CD4-positive, alpha-beta T cell (primary cell): ENCODE measurements around the gene NR2F1-AS1. TPM values are rescaled to one million over a fixed set of nuclear protein-coding genes. Genes with fewer than 3 reads are reported as not detected.

Experiments used
- ATAC-seq: fragments of 200-7000 bp; cut with Tn5 transposase; one replicate; pipeline ENCODE4 v1.10.0; 2022; ENCODE audit warnings: mild to moderate bottlenecking; ENCODE audit not compliant: poor library complexity
- CTCF ChIA-PET: fragments of 350-600 bp; sonication (Branson Sonifier 250); formaldehyde crosslinking; loops from one replicate; lab custom pipeline; 2021; ENCODE audit warnings: antibody characterized with exemption, inconsistent platforms; lab: Charles Lee
- POLR2A ChIA-PET: fragments of 350-600 bp; sonication (Branson Sonifier 250); formaldehyde crosslinking; loops from one replicate; lab custom pipeline; 2021; ENCODE audit warnings: antibody characterized with exemption, inconsistent platforms; lab: Charles Lee
- DNase-seq, 14 experiments: peaks; one replicate each; pipeline ENCODE4 v3.0.0-alpha.2; 2013 to 2020; ENCODE audit warnings: mixed read lengths in 2 of 14
- H3K27ac ChIP-seq, 2 donors: one replicate each; pipeline versions ENCODE4 v1.5.1 to v1.7.0; 2013; ENCODE audit warnings: low read length in 2 of 2, low read depth in 1 of 2, mild to moderate bottlenecking in 1 of 2
- H3K27me3 ChIP-seq, 2 experiments: 1 replicate in 1 of 2; 2 replicates in 1 of 2; pipeline versions ENCODE4 v1.6.1 to v1.7.0; 2013; ENCODE audit warnings: low read length in 2 of 2, control low read depth in 1 of 2, mild to moderate bottlenecking in 1 of 2, moderate library complexity in 1 of 2; ENCODE audit not compliant: insufficient read depth in 2 of 2, control insufficient read depth in 1 of 2
- H3K36me3 ChIP-seq: one replicate; pipeline ENCODE4 v1.6.1; 2013; ENCODE audit warnings: low read length, control low read depth; ENCODE audit not compliant: insufficient read depth
- H3K4me1 ChIP-seq: one replicate; pipeline ENCODE4 v1.6.1; 2013; ENCODE audit warnings: low read length, control low read depth; ENCODE audit not compliant: insufficient read depth
- H3K4me3 ChIP-seq: one replicate; pipeline ENCODE4 v1.5.1; 2013; ENCODE audit warnings: mild to moderate bottlenecking, low read length, moderate library complexity
- H3K9me3 ChIP-seq, 2 experiments: 1 replicate in 1 of 2; 2 replicates in 1 of 2; pipeline versions ENCODE4 v1.6.1 to v1.7.0; 2013; ENCODE audit warnings: low read length in 2 of 2, mild to moderate bottlenecking in 2 of 2, control low read depth in 1 of 2, moderate library complexity in 1 of 2; ENCODE audit not compliant: control insufficient read depth in 1 of 2, insufficient read depth in 1 of 2
- H3K27ac Mint-ChIP-seq: one replicate; pipeline ENCODE4 v1.8.0; 2020; ENCODE audit warnings: mixed read lengths
- H3K27me3 Mint-ChIP-seq: one replicate; pipeline ENCODE4 v1.8.0; 2021; ENCODE audit warnings: mixed read lengths
- H3K36me3 Mint-ChIP-seq: one replicate; pipeline ENCODE4 v1.8.0; 2021; ENCODE audit warnings: low read depth, mixed read lengths
- H3K4me1 Mint-ChIP-seq: one replicate; pipeline ENCODE4 v1.8.0; 2021; ENCODE audit warnings: low read depth, mixed read lengths
- H3K4me3 Mint-ChIP-seq: one replicate; pipeline ENCODE4 v1.8.0; 2020; ENCODE audit warnings: mild to moderate bottlenecking, mixed read lengths
- H3K9me3 Mint-ChIP-seq: one replicate; pipeline ENCODE4 v1.8.0; 2020; ENCODE audit warnings: mixed read lengths
- CTCF ChIP-seq: fragments of 200-600 bp; IDR thresholded peaks from one replicate; pipeline ENCODE4 v1.8.0; 2022; ENCODE audit warnings: antibody characterized with exemption, mild to moderate bottlenecking
- intact Hi-C, 2 experiments: fragments of 100-400 bp; cut with DNase I in 1 of 2; cut with micrococcal nuclease in 1 of 2; formaldehyde crosslinking; loops; one replicate each; pipeline versions ENCODE4 v1.15.1 to v1.9.0; 2023 to 2025; cut with DNase I, micrococcal nuclease
- total RNA-seq, 174 experiments: library from RNA in 2 of 174; stranded (reverse) in 2 of 174; gene quantifications; one replicate each; pipeline ENCODE4 v1.2.3 and lab custom pipeline; 2021 to 2026

The NR2F1-AS1 gene
- total RNA-seq, 2 experiments from 2014 or later, result not detected

DNA sequence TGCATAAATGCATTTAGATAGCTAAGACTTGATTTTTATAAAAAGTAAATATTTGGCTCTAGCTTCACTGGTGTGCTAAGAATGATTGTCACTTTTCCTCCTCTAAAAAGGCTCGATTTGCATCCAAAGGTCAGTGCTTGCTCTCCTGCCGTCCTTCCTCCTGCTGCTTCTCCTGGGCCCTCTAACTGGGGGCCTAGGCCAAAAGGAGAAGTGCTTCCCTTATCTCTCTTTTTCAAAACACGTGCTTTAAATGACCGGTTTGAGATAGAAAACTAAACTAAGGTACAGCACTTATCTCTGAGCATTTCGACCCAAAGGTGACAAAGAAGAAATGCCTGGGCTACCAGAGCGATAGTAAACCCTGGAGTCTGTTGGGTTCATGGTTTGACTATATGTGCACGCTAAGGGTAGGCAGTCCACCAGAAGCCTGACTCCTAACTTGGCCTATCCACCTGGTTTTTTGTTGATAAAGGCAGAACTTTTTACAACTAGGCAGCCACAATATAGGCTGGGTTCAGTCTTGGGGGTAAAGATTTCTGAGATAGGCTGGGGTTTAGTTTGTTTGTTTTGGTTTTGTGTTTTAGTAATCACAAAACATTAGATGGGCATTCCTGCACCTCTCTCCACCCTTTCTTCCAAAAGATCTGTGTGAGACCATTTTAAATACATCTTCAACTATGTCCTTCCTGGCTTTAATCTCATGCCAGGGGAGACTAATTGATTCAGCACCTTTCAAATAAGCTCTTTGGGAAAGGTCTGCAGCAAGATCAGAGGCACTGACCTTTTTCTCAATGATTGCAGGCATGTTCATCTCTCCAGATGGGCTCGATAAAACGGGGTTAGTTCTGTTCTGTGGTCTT lies 3.8 kb downstream of the NR2F1-AS1 start:
- H3K27me3 Mint-ChIP-seq, result peaks cover 82% of the 10 kb centered on the region

GRCh38 chr5:93575461-93576414 lies 5.3 kb downstream of the NR2F1-AS1 start:
- POLR2A ChIA-PET, result no interaction called here
- intact Hi-C loops, result no loop called here
- peaks cover 80 to 98% of the 10 kb centered on the region in 2 experiments for H3K27me3 ChIP-seq
- Mint-ChIP-seq H3K4me3 (no peak overlapping the region), H3K9me3 (no peaks in the 10 kb centered on the region), H3K36me3 (no peaks in the 10 kb centered on the region), H3K27me3 (peaks cover 89% of the 10 kb centered on the region), H3K4me1 (peaks cover 35% of the 10 kb centered on the region), H3K27ac (no peak overlapping the region)
- no peak for TF ChIP-seq CTCF
- H3K36me3 ChIP-seq, result no peaks in the 10 kb centered on the region
- DNase-seq (no peak), ATAC-seq (no peak)
- H3K27ac ChIP-seq, result no peak overlapping the region
- peaks cover 49% of the 10 kb centered on the region for H3K4me1 ChIP-seq
- CTCF ChIA-PET, result no interaction called here
- no peak overlapping the region for H3K4me3 ChIP-seq
- H3K9me3 ChIP-seq, result peaks cover 0 to 50% of the 10 kb centered on the region in 2 experiments

More for the DNA sequence above, 3.8 kb downstream of the NR2F1-AS1 start:
- Mint-ChIP-seq H3K9me3 (no peaks in the 10 kb centered on the region), H3K27ac (no peak overlapping the region), H3K36me3 (no peaks in the 10 kb centered on the region), H3K4me1 (peaks cover 27% of the 10 kb centered on the region), H3K4me3 (no peak overlapping the region)
- ChIA-PET POLR2A (no interaction called here), CTCF (no interaction called here)
- ATAC-seq, result no peak
- TF ChIP-seq CTCF, result no peak
- Histone ChIP-seq H3K9me3 (peaks cover 0 to 48% of the 10 kb centered on the region in 2 experiments), H3K27me3 (peaks cover 72 to 97% of the 10 kb centered on the region in 2 experiments), H3K4me3 (no peak overlapping the region), H3K36me3 (no peaks in the 10 kb centered on the region), H3K4me1 (peaks cover 47% of the 10 kb centered on the region), H3K27ac (no peak overlapping the region)
- no peak for DNase-seq
- intact Hi-C loops, result no loop called here

DNA sequence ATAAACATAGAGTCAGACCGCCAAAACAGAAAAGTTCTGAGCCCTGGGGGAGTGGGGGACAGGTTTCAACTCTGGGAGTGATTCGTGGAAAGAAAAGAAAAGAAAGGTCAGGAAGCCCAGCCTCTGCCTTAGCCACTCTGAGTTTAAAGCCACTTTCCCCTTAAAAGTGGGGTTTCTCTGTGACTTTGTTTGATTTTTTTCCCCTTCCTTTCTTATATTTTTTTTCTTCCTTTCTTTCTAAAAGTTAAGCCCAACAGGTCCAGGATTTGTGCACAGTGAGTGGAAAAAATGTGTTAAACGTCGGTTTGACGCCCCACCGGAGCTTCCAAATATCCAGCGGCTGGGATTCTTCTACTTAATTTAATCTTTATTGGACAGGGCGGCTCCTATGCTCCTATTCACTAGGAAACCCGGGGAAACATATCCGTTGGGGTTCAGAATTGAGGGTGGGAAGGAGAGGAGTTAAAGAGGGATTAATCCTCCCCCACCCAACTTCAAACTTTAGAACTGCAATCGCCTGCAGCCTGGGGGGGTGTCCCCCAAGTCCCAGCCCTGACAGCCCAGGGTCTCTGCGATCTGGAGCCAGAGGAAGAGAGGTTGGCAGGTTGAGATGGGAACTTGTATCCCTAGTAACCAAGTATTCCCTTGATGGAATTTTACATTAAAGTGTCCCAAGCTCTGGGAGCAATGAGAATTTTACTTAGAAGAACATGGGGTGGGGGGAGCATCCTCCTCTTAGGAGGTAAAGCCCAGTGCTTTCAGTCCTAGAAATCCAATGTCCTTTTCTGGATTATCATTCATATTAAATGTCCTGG lies 6.3 kb downstream of the NR2F1-AS1 start:
- ChIA-PET CTCF (no interaction called here), POLR2A (no interaction called here)
- DNase-seq (no peak), ATAC-seq (no peak)
- Mint-ChIP-seq H3K9me3 (no peaks in the 10 kb centered on the region), H3K4me3 (no peak overlapping the region), H3K36me3 (no peaks in the 10 kb centered on the region), H3K27ac (no peak overlapping the region), H3K27me3 (peaks cover 86% of the 10 kb centered on the region), H3K4me1 (peaks cover 33% of the 10 kb centered on the region)
- no peaks in the 10 kb centered on the region for H3K36me3 ChIP-seq
- no peak overlapping the region for H3K4me3 ChIP-seq
- peaks cover 49% of the 10 kb centered on the region for H3K4me1 ChIP-seq
- intact Hi-C loops, result no loop called here
- peaks cover 79 to 98% of the 10 kb centered on the region in 2 experiments for H3K27me3 ChIP-seq
- TF ChIP-seq CTCF, result no peak
- H3K27ac ChIP-seq, result no peak overlapping the region
- H3K9me3 ChIP-seq, result peaks cover 0 to 47% of the 10 kb centered on the region in 2 experiments
